DOHH2 (cell line): ENCODE results near the gene RALBP1.

Experiments used
- H3F3A ChIP-seq: fragments of 200-600 bp; sonication (generic), shearing (Covaris generic); 2 replicates; pipeline ENCODE4 v1.6.0; 2016; ENCODE audit warnings: antibody characterized with exemption, mild to moderate bottlenecking; ENCODE audit not compliant: control insufficient read depth, insufficient read depth
- H3K27ac ChIP-seq: fragments of 200-600 bp; sonication (generic); 2 replicates; pipeline ENCODE4 v1.5.1; 2014; ENCODE audit warnings: low read depth, mild to moderate bottlenecking, low read length, moderate library complexity
- H3K27me3 ChIP-seq: fragments of 200-600 bp; sonication (generic); 2 replicates; pipeline ENCODE4 v1.6.1; 2014; ENCODE audit warnings: mild to moderate bottlenecking, low read length, mixed read lengths; ENCODE audit not compliant: control insufficient read depth
- H3K36me3 ChIP-seq: fragments of 200-600 bp; sonication (generic); 2 replicates; pipeline ENCODE4 v1.6.1; 2014; ENCODE audit warnings: mild to moderate bottlenecking, low read length, moderate library complexity, mixed read lengths; ENCODE audit not compliant: control insufficient read depth
- H3K4me1 ChIP-seq: fragments of 200-600 bp; sonication (generic); 2 replicates; pipeline ENCODE4 v1.6.1; 2014; ENCODE audit warnings: mild to moderate bottlenecking, low read length, mixed read lengths; ENCODE audit not compliant: control insufficient read depth
- H3K4me2 ChIP-seq: fragments of 200-600 bp; sonication (generic); 2 replicates; pipeline ENCODE4 v1.6.0; 2014; ENCODE audit warnings: mild to moderate bottlenecking, low read length, moderate library complexity
- H3K4me3 ChIP-seq: fragments of 200-600 bp; sonication (generic); 2 replicates; pipeline ENCODE4 v1.5.1; 2014; ENCODE audit warnings: mild to moderate bottlenecking, low read length, mixed read lengths
- H3K79me2 ChIP-seq: fragments of 200-600 bp; sonication (generic); 2 replicates; pipeline ENCODE4 v1.6.1; 2014; ENCODE audit warnings: mild to moderate bottlenecking, low read length, mixed read lengths; ENCODE audit not compliant: control insufficient read depth
- H3K9me2 ChIP-seq: fragments of 200-600 bp; sonication (generic); replicated peaks from 2 replicates; pipeline ENCODE4 v1.6.1; 2014; ENCODE audit warnings: mild to moderate bottlenecking, low read length, mixed read lengths; ENCODE audit not compliant: control insufficient read depth
- H3K9me3 ChIP-seq: fragments of 200-600 bp; sonication (generic); 2 replicates; pipeline ENCODE4 v1.6.1; 2014; ENCODE audit warnings: antibody characterized with exemption, low read length, mixed read lengths; ENCODE audit not compliant: control insufficient read depth, insufficient read depth
- H4K20me1 ChIP-seq: fragments of 200-600 bp; sonication (generic); 2 replicates; pipeline ENCODE4 v1.6.0; 2014; ENCODE audit warnings: low read depth, mild to moderate bottlenecking, antibody characterized with exemption, low read length, moderate library complexity; ENCODE audit not compliant: control insufficient read depth, insufficient read depth
- EZH2phosphoT487 ChIP-seq: fragments of 200-600 bp; sonication (generic); IDR thresholded peaks from 2 replicates; pipeline ENCODE4 v1.6.1; 2017; ENCODE audit warnings: borderline replicate concordance, mild to moderate bottlenecking, antibody characterized with exemption, low read length, moderate library complexity, mixed read lengths
- TF ChIP-seq, protein P1 (sequence below): fragments of 200-600 bp; sonication (generic); IDR thresholded peaks from one replicate; pipeline ENCODE4 v1.5.1; 2014; ENCODE audit warnings: antibody characterized with exemption, mild to moderate bottlenecking, low read depth, low read length; ENCODE audit not compliant: poor library complexity, severe bottlenecking

RALBP1 gene

GRCh38 chr18:9519399-9519798, 44.1 kb downstream of the RALBP1 start:
- H3K4me1 ChIP-seq: no peaks in the 10 kb centered on the region
- H3K27ac ChIP-seq: no peak overlapping the region
- TF ChIP-seq, protein P1, sequence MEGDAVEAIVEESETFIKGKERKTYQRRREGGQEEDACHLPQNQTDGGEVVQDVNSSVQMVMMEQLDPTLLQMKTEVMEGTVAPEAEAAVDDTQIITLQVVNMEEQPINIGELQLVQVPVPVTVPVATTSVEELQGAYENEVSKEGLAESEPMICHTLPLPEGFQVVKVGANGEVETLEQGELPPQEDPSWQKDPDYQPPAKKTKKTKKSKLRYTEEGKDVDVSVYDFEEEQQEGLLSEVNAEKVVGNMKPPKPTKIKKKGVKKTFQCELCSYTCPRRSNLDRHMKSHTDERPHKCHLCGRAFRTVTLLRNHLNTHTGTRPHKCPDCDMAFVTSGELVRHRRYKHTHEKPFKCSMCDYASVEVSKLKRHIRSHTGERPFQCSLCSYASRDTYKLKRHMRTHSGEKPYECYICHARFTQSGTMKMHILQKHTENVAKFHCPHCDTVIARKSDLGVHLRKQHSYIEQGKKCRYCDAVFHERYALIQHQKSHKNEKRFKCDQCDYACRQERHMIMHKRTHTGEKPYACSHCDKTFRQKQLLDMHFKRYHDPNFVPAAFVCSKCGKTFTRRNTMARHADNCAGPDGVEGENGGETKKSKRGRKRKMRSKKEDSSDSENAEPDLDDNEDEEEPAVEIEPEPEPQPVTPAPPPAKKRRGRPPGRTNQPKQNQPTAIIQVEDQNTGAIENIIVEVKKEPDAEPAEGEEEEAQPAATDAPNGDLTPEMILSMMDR: no peak
- no peak overlapping the region for H3K4me2 ChIP-seq
- no peaks in the 10 kb centered on the region; the same call in 1 of the 2 replicates for H4K20me1 ChIP-seq
- H3K9me2 ChIP-seq: no peaks in the 10 kb centered on the region
- no peak overlapping the region for H3K4me3 ChIP-seq
- H3K79me2 ChIP-seq: peaks cover 5% of the 10 kb centered on the region
- H3F3A ChIP-seq: no peaks in the 10 kb centered on the region
- no peaks in the 10 kb centered on the region for H3K9me3 ChIP-seq
- H3K27me3 ChIP-seq: no peaks in the 10 kb centered on the region
- peaks cover 38% of the 10 kb centered on the region for H3K36me3 ChIP-seq

DNA sequence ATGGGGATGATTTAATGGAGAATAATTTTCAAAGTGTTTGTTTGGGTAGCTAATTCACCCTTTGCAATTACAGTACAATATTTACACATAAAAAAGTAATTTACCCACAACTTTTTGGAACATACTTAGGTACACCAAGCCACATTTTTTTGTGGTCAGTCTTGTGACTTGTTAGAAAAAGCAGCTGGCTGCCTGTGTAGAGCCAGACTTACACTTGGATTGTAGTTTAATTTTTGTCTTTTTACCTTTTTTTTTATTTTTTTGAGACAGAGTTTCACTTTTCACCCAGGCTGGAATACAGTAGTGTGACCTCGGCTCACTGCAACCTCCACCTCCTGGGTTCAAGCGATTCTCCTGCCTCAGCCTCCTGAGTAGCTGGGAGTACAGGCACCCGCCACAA, 45.4 kb downstream of the RALBP1 start:
- H3K9me3 ChIP-seq: no peaks in the 10 kb centered on the region
- H3K9me2 ChIP-seq: no peaks in the 10 kb centered on the region
- H3F3A ChIP-seq: no peaks in the 10 kb centered on the region
- H3K79me2 ChIP-seq: peaks cover 5% of the 10 kb centered on the region
- no peak overlapping the region for H3K4me3 ChIP-seq
- H3K4me2 ChIP-seq: no peak overlapping the region
- no peaks in the 10 kb centered on the region for H3K4me1 ChIP-seq
- no peaks in the 10 kb centered on the region; the same call in 1 of the 2 replicates for H4K20me1 ChIP-seq
- H3K27ac ChIP-seq: no peak overlapping the region
- no peaks in the 10 kb centered on the region for H3K27me3 ChIP-seq
- peaks cover 47% of the 10 kb centered on the region for H3K36me3 ChIP-seq
- TF ChIP-seq, protein P1: no peak
- TF ChIP-seq EZH2phosphoT487: no peak

- no peaks in the 10 kb centered on the region for H3K9me3 ChIP-seq
- H3F3A ChIP-seq: no peaks in the 10 kb centered on the region
- H3K4me3 ChIP-seq: no peak overlapping the region
- H3K27me3 ChIP-seq: no peaks in the 10 kb centered on the region
- H3K36me3 ChIP-seq: peaks cover 51% of the 10 kb centered on the region
- H3K27ac ChIP-seq: no peak overlapping the region
- H3K9me2 ChIP-seq: no peaks in the 10 kb centered on the region
- no peaks in the 10 kb centered on the region for H3K4me1 ChIP-seq
- no peak overlapping the region for H3K4me2 ChIP-seq
- H3K79me2 ChIP-seq: peaks cover 5% of the 10 kb centered on the region
- TF ChIP-seq, protein P1: no peak
- no peak for TF ChIP-seq EZH2phosphoT487
- H4K20me1 ChIP-seq: no peaks in the 10 kb centered on the region; the same call in 1 of the 2 replicates
Measured at GRCh38 chr18:9521770-9522169, 46.5 kb downstream of the RALBP1 start.

GRCh38 chr18:9522952-9523351, 47.6 kb downstream of the RALBP1 start:
- no peaks in the 10 kb centered on the region for H3K9me3 ChIP-seq
- no peak overlapping the region for H3K4me3 ChIP-seq
- H3K36me3 ChIP-seq: peaks cover 51% of the 10 kb centered on the region
- no peaks in the 10 kb centered on the region for H3F3A ChIP-seq
- no peak overlapping the region for H3K27ac ChIP-seq
- no peak for TF ChIP-seq EZH2phosphoT487
- TF ChIP-seq, protein P1: no peak
- no peaks in the 10 kb centered on the region; the same call in 1 of the 2 replicates for H4K20me1 ChIP-seq
- H3K79me2 ChIP-seq: peaks cover 5% of the 10 kb centered on the region
- no peaks in the 10 kb centered on the region for H3K27me3 ChIP-seq
- H3K4me2 ChIP-seq: no peak overlapping the region
- H3K9me2 ChIP-seq: no peaks in the 10 kb centered on the region
- no peaks in the 10 kb centered on the region for H3K4me1 ChIP-seq
